ENCODE measurements around the gene IGSF23.
"Not testable (repeated sequence)": the region's sequence is repeated elsewhere in the genome, so short reads cannot be mapped to it uniquely, and the experiment has no call there.

Gene IGSF23

GRCh38 chr19:44670027-44670426 lies 56.7 kb downstream of the IGSF23 start:
- DNase-seq: not testable (repeated sequence)

- DNase-seq: no peak
Observed at GRCh38 chr19:44671400-44671799, 58.0 kb downstream of the IGSF23 start, which contains the start of gene CEACAM19. TSS of gene CEACAM19 (plus strand) at chr19:44671482. CDS start at chr19:44671932, 450 bp downstream.

DNA sequence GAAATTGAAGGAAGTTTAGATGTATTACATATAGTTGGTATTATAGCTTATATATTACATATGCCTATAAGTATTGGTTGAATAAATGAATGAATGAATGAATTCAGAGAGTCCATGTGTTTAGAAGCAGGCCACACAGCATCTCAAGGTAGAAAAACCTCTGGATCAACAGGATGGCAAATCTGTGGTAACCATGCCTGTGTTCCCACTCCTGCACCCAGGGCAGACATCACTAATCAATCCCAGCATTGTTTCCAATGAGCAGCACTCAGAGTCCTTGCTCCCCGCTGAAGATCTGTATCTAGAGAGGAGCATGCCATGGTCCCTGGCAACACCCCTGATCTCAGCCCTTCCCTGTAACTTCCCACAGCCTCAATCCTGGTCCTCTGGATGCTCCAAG lies 58.9 kb downstream of the IGSF23 start:
- DNase-seq: no peak

DNA sequence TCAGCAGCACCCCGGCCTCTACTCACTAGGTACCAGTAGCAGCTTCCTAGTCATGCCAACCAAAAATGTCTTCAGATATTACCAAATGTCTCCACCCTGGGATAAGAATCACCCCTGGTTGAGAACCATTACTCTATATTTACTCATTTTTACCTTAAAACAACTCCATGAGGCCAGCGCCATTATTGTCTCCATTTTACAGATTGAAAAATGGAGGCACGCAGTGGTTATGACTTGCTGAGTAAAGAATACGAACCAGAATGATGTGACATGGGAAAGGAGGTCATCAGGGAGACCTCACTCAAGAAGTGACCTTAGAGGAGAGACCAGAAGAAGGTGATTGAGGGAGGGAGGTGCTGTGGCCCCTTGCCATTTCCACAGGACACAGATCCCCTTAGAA lies 60.1 kb downstream of the IGSF23 start:
- DNase-seq: no peak

DNA sequence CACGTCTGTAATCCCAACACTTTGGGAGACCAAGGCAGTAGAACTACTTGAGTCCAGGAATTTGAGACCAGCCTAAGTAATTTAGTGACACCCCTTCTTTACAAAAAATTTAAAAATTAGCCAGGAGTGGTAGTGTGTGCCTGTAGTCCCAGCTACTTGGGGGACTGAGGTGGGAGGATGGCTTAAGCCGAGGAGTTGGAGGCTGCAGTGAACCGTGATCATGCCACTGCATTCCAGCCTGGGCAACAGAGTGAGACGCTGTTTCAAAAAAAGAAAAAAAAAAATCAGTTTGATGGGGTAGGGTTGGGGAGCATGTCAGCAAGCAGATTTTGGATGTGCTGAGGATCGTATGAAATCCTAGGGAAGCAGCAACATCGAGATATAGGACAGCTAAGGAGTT lies 62.2 kb downstream of the IGSF23 start:
- DNase-seq: no peak

- DNase-seq: no peak
Observed at GRCh38 chr19:44677019-44677811, 63.9 kb downstream of the IGSF23 start.

- no peak for DNase-seq
Observed at GRCh38 chr19:44680536-44680935, 67.2 kb downstream of the IGSF23 start.

DNA sequence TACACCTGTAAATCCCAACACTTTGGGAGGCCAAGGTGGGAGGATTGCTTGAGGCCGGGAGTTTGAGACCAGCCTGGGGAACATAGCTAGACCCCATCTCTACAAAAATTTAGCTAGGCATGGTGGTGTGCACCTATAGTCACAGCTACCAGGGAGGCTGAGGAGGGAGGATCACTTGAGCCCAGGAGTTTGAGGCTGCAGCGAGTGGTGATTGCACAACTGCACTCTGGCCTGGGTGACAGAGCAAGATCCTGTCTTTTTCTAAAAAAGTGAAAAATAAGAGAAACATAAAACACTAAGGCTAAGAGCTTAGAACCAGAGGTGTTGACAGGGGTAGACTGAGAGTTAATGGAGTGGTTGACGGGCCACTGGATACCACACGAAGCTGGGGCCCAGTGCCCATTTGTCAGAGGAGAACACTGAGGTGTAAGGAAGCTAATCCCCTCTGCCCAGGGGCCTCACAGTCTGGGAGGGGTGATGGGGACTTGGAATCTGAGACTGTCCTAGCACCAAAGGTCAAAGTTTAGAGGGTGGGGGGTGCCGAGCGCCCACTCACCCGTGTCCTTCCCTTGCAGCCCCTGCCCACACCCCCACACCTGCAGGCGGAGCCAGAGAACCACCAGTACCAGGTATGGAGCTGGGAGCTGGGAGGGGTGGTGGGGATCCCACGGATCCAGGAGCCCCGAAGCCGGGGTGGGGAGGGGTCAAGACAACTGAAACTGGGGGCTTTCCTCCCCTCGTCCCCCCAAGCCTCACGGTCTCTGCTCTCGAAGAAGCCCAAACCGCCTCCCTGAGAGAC lies 68.8 kb downstream of the IGSF23 start:
- no peak for DNase-seq

- DNase-seq: no peak
Observed at GRCh38 chr19:44682807-44683206, 69.4 kb downstream of the IGSF23 start.

DNA sequence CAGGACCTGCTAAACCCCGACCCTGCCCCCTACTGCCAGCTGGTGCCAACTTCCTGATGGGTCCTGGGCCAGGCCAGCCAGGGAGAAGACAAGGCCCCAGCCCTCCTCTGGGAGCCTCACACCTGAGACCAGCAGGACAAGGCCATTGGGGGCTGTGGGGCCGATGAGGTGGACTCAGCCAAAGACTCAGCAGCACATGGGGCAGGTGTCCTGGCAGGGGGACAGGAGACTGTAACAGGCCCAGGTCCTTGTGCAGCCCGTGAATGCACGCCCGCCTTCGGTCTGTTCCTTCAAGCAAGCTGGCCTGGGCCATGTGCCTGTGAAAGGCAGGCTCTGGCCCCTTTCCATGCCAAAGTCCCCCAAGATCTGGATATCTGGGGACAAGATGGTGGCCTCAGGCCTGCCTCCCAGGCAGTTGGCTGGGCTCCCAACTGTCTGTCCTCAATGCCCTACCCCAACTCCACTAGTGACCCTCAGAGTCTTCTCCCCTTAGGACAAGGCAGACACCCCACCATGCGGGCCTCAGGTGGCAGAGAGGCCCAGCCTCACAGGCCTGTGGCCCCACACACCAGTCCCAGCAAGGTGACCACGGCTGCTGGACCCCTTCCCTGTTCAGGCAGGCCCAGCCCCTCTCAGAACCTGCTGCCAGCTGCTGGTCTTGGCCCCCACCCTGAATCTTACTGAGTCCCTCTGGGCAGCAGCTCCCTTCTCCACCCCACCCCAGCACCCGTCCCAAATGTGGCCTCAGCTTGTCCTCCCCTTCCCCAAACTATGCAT lies 70.3 kb downstream of the IGSF23 start:
- no peak for DNase-seq

DNA sequence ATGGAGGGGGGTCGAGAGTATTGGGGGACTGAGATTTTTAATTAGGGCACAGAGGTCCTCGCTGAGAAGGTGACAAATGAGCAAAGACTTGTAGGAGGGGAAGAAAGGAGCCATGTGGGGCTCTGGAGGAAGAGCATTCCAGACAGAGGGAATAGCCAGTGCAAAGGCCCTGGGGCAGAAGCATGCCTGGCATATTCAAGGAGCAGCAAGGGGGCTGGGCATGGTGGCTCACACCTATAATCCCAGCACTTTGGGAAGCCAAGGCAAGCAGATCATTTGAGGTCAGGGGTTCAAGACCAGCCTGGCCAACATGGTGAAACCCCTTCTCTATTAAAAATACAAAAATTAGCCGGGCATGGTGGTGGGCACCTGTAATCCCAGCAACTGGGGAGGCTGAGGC lies 71.0 kb downstream of the IGSF23 start:
- DNase-seq: not testable (repeated sequence)

DNA sequence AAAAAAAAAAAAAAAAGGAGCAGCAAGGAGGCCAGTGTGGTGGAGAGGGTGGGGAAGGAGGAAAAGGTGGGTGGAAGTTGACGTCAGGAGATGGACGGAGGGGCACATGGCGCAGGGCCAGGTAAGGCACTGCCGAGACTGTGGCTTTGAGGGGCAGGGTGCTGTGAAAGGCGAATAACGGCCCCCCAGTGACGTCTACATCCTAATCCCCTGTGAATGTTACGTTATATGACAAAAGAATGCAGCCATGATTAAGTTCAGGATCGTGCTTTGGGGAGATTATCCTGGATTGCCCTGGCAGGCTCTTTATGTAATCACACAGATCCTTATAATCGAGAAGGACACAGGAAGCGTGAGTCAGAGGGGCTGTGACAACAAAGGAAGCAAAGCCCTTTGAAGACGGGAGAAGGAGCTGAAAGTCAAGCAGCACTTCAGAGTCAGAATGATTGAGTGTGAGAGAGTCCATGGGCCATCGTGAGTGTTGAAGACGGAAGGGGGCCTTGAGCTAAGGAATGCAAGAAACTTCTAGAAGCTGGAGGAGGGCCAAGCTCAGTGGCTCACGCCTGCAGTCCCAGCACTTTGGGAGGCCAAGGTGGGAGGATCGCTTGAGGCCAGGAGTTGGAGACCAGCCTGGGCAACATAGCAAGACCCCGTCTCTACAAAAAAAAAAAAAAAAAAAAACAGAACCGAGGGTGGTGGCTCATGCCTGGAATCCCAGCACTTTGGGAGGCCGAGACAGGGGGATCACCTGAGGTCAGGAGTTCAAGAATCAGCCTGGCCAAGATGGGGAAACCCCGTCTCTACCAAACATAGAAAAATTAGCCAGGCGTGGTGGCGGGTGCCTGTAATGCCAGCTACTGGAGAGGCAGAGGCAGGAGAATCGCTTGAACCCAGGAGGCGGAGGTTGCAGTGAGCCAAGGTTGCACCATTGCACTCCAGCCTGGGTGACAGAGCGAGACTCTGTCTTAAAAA lies 71.8 kb downstream of the IGSF23 start:
- no peak for DNase-seq

DNA sequence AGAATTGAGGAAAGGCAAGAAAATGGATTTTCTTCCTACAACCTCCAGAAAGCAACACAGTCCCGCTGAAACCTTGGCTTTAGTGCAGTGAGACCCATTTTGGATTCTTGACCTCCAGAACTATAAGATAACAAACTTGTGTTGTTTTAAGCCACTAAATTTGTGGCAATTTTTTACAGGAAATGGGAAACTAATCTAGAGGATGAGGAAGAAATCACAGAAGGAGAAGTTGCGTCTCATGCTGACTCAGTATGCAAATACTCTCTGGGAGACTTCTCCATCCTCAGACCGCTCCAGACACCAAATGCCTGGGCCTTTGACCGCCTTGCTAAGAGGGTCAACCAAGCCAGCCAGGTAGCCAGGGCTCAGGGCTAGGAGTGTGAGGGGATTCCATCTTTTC lies 72.5 kb downstream of the IGSF23 start:
- DNase-seq: no peak

Measured in NCI-H1092 (cell line).